HepG2 (cell line): Measurements from ENCODE around the gene ATP2A3. TPM values are rescaled to one million over a fixed set of nuclear protein-coding genes. Genes with fewer than 3 reads are reported as not detected.

ENCODE experiments used
- BORCS8-MEF2B ChIP-seq: sonication (generic); formaldehyde crosslinking; IDR thresholded peaks from 2 replicates; pipeline ENCODE4 v1.8.0; 2022; ENCODE audit warnings: mild to moderate bottlenecking, missing genetic modification reagents
- HNF4A ChIP-seq: sonication (generic); formaldehyde crosslinking; IDR thresholded peaks from 2 replicates; pipeline ENCODE4 v1.4.0; 2020; ENCODE audit warnings: missing genetic modification reagents
- MXI1 ChIP-seq: IDR thresholded peaks from 3 replicates; pipeline ENCODE4 v1.6.1; 2012; ENCODE audit warnings: low read depth, low read length, inconsistent platforms, borderline replicate concordance
- NFYB ChIP-seq: sonication (generic); formaldehyde crosslinking; IDR thresholded peaks from 2 replicates; pipeline ENCODE4 v1.4.0; 2020; ENCODE audit warnings: missing genetic modification reagents
- RERE ChIP-seq: IDR thresholded peaks from 2 replicates; pipeline ENCODE4 v1.6.1; 2016; ENCODE audit warnings: low read depth, missing genetic modification reagents, missing compliant biosample characterization
- SPEN ChIP-seq: sonication (generic); formaldehyde crosslinking; IDR thresholded peaks from 2 replicates; pipeline ENCODE4 v1.5.1; 2020; ENCODE audit warnings: low read depth, mild to moderate bottlenecking, missing genetic modification reagents
- SRY ChIP-seq: sonication (generic); formaldehyde crosslinking; IDR thresholded peaks from 2 replicates; pipeline ENCODE4 v1.8.0; 2022; ENCODE audit warnings: mild to moderate bottlenecking, missing genetic modification reagents
- TARDBP ChIP-seq: sonication (generic); formaldehyde crosslinking; IDR thresholded peaks from 2 replicates; pipeline ENCODE4 v1.8.0; 2022; ENCODE audit warnings: mild to moderate bottlenecking, missing genetic modification reagents
- ZFX ChIP-seq: sonication (generic); formaldehyde crosslinking; IDR thresholded peaks from 2 replicates; pipeline ENCODE4 v1.4.0; 2020; ENCODE audit warnings: mild to moderate bottlenecking, low read depth, missing genetic modification reagents, moderate library complexity
- ZNF121 ChIP-seq: sonication (generic); formaldehyde crosslinking; IDR thresholded peaks from 2 replicates; pipeline ENCODE4 v1.5.0; 2020; ENCODE audit warnings: mild to moderate bottlenecking, missing genetic modification reagents
- ZNF574 ChIP-seq: sonication (generic); formaldehyde crosslinking; IDR thresholded peaks from 2 replicates; pipeline ENCODE4 v1.4.0; 2020; ENCODE audit warnings: missing genetic modification reagents
- ZNF782 ChIP-seq: sonication (generic); formaldehyde crosslinking; IDR thresholded peaks from 2 replicates; pipeline ENCODE4 v1.4.0; 2020; ENCODE audit warnings: missing genetic modification reagents, mild to moderate bottlenecking, borderline replicate concordance
- polyA plus RNA-seq, 8 experiments: library from polyadenylated mRNA; depleted of rRNA in 3 of 8; stranded (reverse) in 7 of 8; unstranded in 1 of 8; fragments of >200 nt; fragmentation: Illumina TruSeq in 4 of 8; extraction: Trizol in 4 of 8; gene quantifications; 2 replicates each; pipeline versions ENCODE4 v1.2.1 to v1.2.3, GENCODE V29; 2011 to 2016; ENCODE audit warnings: low read depth in 4 of 8, missing spikeins in 1 of 8, mixed read lengths in 1 of 8; ENCODE audit not compliant: insufficient read depth in 1 of 8
- total RNA-seq, 5 experiments: library from RNA; depleted of rRNA; stranded (reverse); fragments of >200 nt; fragmentation: Illumina TruSeq; extraction: Trizol; gene quantifications; 2 replicates each; pipeline ENCODE4 v1.2.3, GENCODE V29; 2016; ENCODE audit warnings: low read depth in 1 of 5
- TF ChIP-seq, protein P1 (sequence below): sonication (generic); formaldehyde crosslinking; IDR thresholded peaks from 2 replicates; pipeline ENCODE4 v1.4.0; 2020; ENCODE audit warnings: low read depth, mild to moderate bottlenecking, missing genetic modification reagents
- TF ChIP-seq, protein P2 (sequence below): IDR thresholded peaks from 2 replicates; pipeline ENCODE4 v1.6.1; 2016
- TF ChIP-seq, protein P3 (sequence below): sonication (generic); formaldehyde crosslinking; IDR thresholded peaks from 2 replicates; pipeline ENCODE4 v1.4.0; 2020; ENCODE audit warnings: missing genetic modification reagents, borderline replicate concordance

The ATP2A3 gene
- total and polyA plus RNA-seq, 2 of the 13 experiments (the other 11 are each of a cell fraction or from before 2014, with no cell fraction given), result 0.07 TPM; not detected in 1

DNA sequence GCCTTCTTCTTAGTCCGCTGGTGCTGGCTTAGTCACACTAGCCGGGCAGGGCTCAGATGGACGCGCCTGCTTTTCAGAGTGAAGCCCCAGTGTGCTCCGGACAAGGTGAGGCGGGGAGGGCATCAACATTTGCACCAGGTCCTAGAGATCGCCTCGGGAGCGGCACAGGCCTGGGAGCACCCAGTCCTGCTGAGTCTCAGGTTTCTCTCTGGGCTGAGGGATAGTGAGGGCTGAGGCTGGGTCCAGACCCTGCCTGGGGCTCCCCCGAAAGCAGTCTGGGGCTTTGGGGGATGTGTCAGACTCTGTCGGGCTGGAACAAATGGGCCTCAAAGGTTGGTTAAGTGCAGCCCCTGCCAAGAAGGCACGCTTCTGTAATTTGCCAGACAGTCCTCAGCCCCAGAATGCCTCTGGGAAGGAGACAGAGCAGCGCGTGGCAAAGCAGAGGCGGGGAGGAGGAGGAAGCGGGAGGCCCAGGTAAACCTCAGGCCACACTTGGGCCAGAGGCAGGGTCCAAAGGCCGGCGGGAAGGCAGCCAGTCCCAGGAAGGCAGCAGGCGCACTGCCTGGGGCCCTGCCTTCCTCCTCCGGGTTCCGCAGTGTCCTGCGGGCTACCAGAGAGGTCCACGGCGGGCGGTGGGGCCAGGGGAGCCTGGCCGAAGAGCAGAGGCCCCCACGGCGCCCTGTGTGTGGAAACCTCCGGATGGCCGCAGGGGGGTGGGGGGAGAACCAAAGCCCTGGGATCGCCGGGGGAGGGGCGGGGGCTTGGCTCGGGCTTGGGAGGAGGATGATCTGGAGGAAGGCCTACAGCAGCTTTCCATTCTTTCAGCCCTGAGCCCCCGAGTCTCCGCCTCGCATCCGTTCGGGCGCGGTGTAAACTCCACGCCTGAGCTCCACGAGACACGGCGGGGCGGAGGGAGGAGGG, 39.5 kb upstream of the ATP2A3 start (continued):
- TF ChIP-seq RERE (CRISPR knock-in tag) (0 out of 2 replicates have a peak, but pooled peaks have one; percentile 59), TARDBP (CRISPR knock-in tag) (peak; percentile 26; the same call in 1 of the 2 replicates), ZFX (CRISPR knock-in tag) (peak; percentile 84), BORCS8-MEF2B (CRISPR knock-in tag) (0 out of 2 replicates have a peak, but pooled peaks have one; percentile 40), ZNF574 (CRISPR knock-in tag) (peak; percentile 63; the same call in 1 of the 2 replicates), NFYB (0 out of 2 replicates have a peak, but pooled peaks have one; percentile 2), SRY (CRISPR knock-in tag) (no peak), ZNF782 (CRISPR knock-in tag) (0 out of 2 replicates have a peak, but pooled peaks have one; percentile 64), SPEN (CRISPR knock-in tag) (peak; percentile 72), ZNF121 (CRISPR knock-in tag) (no peak), MXI1 (no peak), HNF4A (CRISPR knock-in tag) (peak; percentile 92)
- TF ChIP-seq, protein P1, sequence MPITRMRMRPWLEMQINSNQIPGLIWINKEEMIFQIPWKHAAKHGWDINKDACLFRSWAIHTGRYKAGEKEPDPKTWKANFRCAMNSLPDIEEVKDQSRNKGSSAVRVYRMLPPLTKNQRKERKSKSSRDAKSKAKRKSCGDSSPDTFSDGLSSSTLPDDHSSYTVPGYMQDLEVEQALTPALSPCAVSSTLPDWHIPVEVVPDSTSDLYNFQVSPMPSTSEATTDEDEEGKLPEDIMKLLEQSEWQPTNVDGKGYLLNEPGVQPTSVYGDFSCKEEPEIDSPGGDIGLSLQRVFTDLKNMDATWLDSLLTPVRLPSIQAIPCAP (CRISPR knock-in tag), result 0 out of 2 replicates have a peak, but pooled peaks have one; percentile 41
- TF ChIP-seq, protein P2, sequence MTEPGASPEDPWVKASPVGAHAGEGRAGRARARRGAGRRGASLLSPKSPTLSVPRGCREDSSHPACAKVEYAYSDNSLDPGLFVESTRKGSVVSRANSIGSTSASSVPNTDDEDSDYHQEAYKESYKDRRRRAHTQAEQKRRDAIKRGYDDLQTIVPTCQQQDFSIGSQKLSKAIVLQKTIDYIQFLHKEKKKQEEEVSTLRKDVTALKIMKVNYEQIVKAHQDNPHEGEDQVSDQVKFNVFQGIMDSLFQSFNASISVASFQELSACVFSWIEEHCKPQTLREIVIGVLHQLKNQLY, result peak; percentile 65
- TF ChIP-seq, protein P3, sequence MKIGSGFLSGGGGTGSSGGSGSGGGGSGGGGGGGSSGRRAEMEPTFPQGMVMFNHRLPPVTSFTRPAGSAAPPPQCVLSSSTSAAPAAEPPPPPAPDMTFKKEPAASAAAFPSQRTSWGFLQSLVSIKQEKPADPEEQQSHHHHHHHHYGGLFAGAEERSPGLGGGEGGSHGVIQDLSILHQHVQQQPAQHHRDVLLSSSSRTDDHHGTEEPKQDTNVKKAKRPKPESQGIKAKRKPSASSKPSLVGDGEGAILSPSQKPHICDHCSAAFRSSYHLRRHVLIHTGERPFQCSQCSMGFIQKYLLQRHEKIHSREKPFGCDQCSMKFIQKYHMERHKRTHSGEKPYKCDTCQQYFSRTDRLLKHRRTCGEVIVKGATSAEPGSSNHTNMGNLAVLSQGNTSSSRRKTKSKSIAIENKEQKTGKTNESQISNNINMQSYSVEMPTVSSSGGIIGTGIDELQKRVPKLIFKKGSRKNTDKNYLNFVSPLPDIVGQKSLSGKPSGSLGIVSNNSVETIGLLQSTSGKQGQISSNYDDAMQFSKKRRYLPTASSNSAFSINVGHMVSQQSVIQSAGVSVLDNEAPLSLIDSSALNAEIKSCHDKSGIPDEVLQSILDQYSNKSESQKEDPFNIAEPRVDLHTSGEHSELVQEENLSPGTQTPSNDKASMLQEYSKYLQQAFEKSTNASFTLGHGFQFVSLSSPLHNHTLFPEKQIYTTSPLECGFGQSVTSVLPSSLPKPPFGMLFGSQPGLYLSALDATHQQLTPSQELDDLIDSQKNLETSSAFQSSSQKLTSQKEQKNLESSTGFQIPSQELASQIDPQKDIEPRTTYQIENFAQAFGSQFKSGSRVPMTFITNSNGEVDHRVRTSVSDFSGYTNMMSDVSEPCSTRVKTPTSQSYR (CRISPR knock-in tag), result peak; percentile 47; the same call in 1 of the 2 replicates
